Naive thymus-derived CD4-positive, alpha-beta T cell (primary cell): Measurements from ENCODE around the gene IPP. TPM values are rescaled to one million over a fixed set of nuclear protein-coding genes. Genes with fewer than 3 reads are reported as not detected.

Source experiments
- ATAC-seq: fragments of 150-1000 bp; cut with Tn5 transposase; 2 replicates; pipeline ENCODE4 v1.10.0; 2021; ENCODE audit warnings: mild to moderate bottlenecking, moderate library complexity
- CTCF ChIA-PET: fragments of 350-600 bp; sonication (Branson Sonifier 250); formaldehyde crosslinking; loops from one replicate; lab custom pipeline; 2021; ENCODE audit warnings: antibody characterized with exemption; lab: Charles Lee
- POLR2A ChIA-PET: fragments of 350-600 bp; sonication (Branson Sonifier 250); formaldehyde crosslinking; loops from one replicate; lab custom pipeline; 2021; ENCODE audit warnings: antibody characterized with exemption, inconsistent platforms; lab: Charles Lee
- DNase-seq, 9 donors: peaks; one replicate each; pipeline versions ENCODE4 v3.0.0 to v3.0.0-alpha.2; 2020 to 2022; ENCODE audit warnings: mixed read lengths in 1 of 9
- H3K27ac ChIP-seq: one replicate; pipeline ENCODE4 v1.7.0; 2013; ENCODE audit warnings: mild to moderate bottlenecking, low read depth, low read length, moderate library complexity
- H3K27me3 ChIP-seq, 2 donors: one replicate each; pipeline ENCODE4 v1.7.0; 2013; ENCODE audit warnings: low read length in 2 of 2, mild to moderate bottlenecking in 2 of 2, moderate library complexity in 2 of 2; ENCODE audit not compliant: control insufficient read depth in 2 of 2, insufficient read depth in 2 of 2
- H3K36me3 ChIP-seq, 3 experiments: 1 replicate in 2 of 3; 2 replicates in 1 of 3; pipeline ENCODE4 v1.7.0; 2013; ENCODE audit warnings: low read length in 3 of 3, mild to moderate bottlenecking in 3 of 3, moderate library complexity in 1 of 3; ENCODE audit not compliant: insufficient read depth in 3 of 3, control insufficient read depth in 2 of 3
- H3K4me1 ChIP-seq, 2 donors: one replicate each; pipeline ENCODE4 v1.7.0; 2013; ENCODE audit warnings: low read length in 2 of 2, mild to moderate bottlenecking in 2 of 2, moderate library complexity in 1 of 2; ENCODE audit not compliant: control insufficient read depth in 2 of 2, insufficient read depth in 2 of 2
- H3K4me3 ChIP-seq: 2 replicates; pipeline ENCODE4 v1.7.0; 2013; ENCODE audit warnings: mild to moderate bottlenecking, low read length
- H3K9me3 ChIP-seq, 3 experiments: 1 replicate in 2 of 3; 2 replicates in 1 of 3; pipeline ENCODE4 v1.7.0; 2013; ENCODE audit warnings: low read length in 3 of 3; ENCODE audit not compliant: control insufficient read depth in 2 of 3
- H3K27ac Mint-ChIP-seq, 9 donors: one replicate each; pipeline ENCODE4 v1.8.0; 2020 to 2022; ENCODE audit warnings: mixed read lengths in 9 of 9, mild to moderate bottlenecking in 8 of 9, moderate library complexity in 5 of 9, inconsistent platforms in 2 of 9
- H3K27me3 Mint-ChIP-seq, 5 donors: one replicate each; pipeline ENCODE4 v1.8.0; 2021 to 2022; ENCODE audit warnings: mixed read lengths in 5 of 5, mild to moderate bottlenecking in 1 of 5
- H3K36me3 Mint-ChIP-seq, 5 donors: one replicate each; pipeline ENCODE4 v1.8.0; 2020 to 2022; ENCODE audit warnings: mixed read lengths in 5 of 5, mild to moderate bottlenecking in 3 of 5, inconsistent platforms in 1 of 5
- H3K4me1 Mint-ChIP-seq, 7 donors: one replicate each; pipeline ENCODE4 v1.8.0; 2020 to 2022; ENCODE audit warnings: mixed read lengths in 7 of 7, mild to moderate bottlenecking in 3 of 7, inconsistent platforms in 1 of 7
- H3K4me3 Mint-ChIP-seq, 10 donors: one replicate each; pipeline ENCODE4 v1.8.0; 2020 to 2022; ENCODE audit warnings: mild to moderate bottlenecking in 10 of 10, mixed read lengths in 10 of 10, moderate library complexity in 6 of 10, inconsistent platforms in 2 of 10
- H3K9me3 Mint-ChIP-seq, 11 donors: one replicate each; pipeline ENCODE4 v1.8.0; 2020 to 2022; ENCODE audit warnings: mixed read lengths in 11 of 11, mild to moderate bottlenecking in 4 of 11, inconsistent platforms in 1 of 11, moderate library complexity in 1 of 11
- intact Hi-C, 2 donors: fragments of 100-400 bp; cut with micrococcal nuclease; formaldehyde crosslinking; loops; one replicate each; pipeline ENCODE4 v1.15.1; 2023
- polyA plus RNA-seq, 2 donors: library from polyadenylated mRNA; unstranded; fragments of 300-500 nt; fragmentation: Illumina TruSeq; gene quantifications; one replicate each; pipeline ENCODE4 v1.2.3, GENCODE V29; 2021
- total RNA-seq, 6 experiments: library from RNA in 5 of 6; stranded (reverse) in 5 of 6; gene quantifications; 1 replicate in 5 of 6; 2 replicates in 1 of 6; pipeline ENCODE4 v1.2.3 and lab custom pipeline; 2021 to 2026

IPP gene
- total and polyA plus RNA-seq, 7 experiments from 2014 or later = 9.1 to 19.8 (median 12.5) TPM

GRCh38 chr1:45787905-45788304 lies 37.5 kb upstream of the IPP start:
- Histone ChIP-seq H3K36me3 (no peaks in the 10 kb centered on the region), H3K9me3 (no peaks in the 10 kb centered on the region), H3K4me1 (peaks cover 12 to 15% of the 10 kb centered on the region in 2 donors), H3K27ac (no peak overlapping the region), H3K4me3 (no peak overlapping the region), H3K27me3 (no peaks in the 10 kb centered on the region)
- ChIA-PET POLR2A (interaction anchor here (0.6 kb wide), 1 partner anchor 944 kb away, joined by 4 read pairs; no protein-coding TSS in a partner anchor), CTCF (no interaction called here)
- H3K27ac Mint-ChIP-seq = no peak overlapping the region
- peaks cover 0 to 51% (median 10%) of the 10 kb centered on the region in 5 donors for H3K27me3 Mint-ChIP-seq
- peaks cover 17 to 26% (median 22%) of the 10 kb centered on the region in 7 donors for H3K4me1 Mint-ChIP-seq
- intact Hi-C loops = no loop called here
- no peak for ATAC-seq
- peaks cover 0 to 2% (median 0%) of the 10 kb centered on the region in 11 donors for H3K9me3 Mint-ChIP-seq
- peaks cover 0 to 1% (median 0%) of the 10 kb centered on the region in 5 donors for H3K36me3 Mint-ChIP-seq
- no peak overlapping the region for H3K4me3 Mint-ChIP-seq
- no peak for DNase-seq

GRCh38 chr1:45785583-45785982 lies 35.1 kb upstream of the IPP start:
- H3K36me3 ChIP-seq = no peaks in the 10 kb centered on the region
- peak in 7 of 9 donors; percentile 15 to 42 (median 34) for DNase-seq
- POLR2A ChIA-PET = interaction anchor here (0.6 to 0.7 kb wide), 2 partner anchors 90 to 1105 kb away, joined by 3 read pairs; no protein-coding TSS in a partner anchor
- peaks cover 12 to 15% of the 10 kb centered on the region in 2 donors for H3K4me1 ChIP-seq
- H3K4me1 Mint-ChIP-seq = peaks cover 17 to 26% (median 23%) of the 10 kb centered on the region in 7 donors
- H3K27ac Mint-ChIP-seq = peak overlapping the region in 3 of 9 donors; percentile 14 to 76 (median 20)
- CTCF ChIA-PET = no interaction called here
- H3K27ac ChIP-seq = no peak overlapping the region
- H3K9me3 ChIP-seq = no peaks in the 10 kb centered on the region
- intact Hi-C loops = loop anchor here in 1 of 2 donors (2.0 kb wide), 1 partner anchor 17 kb away; the partner anchor contains the start of gene MAST2
- peaks cover 0 to 49% (median 10%) of the 10 kb centered on the region in 5 donors for H3K27me3 Mint-ChIP-seq
- peak overlapping the region; percentile 79 to 92 (median 84) for H3K4me3 Mint-ChIP-seq
- H3K9me3 Mint-ChIP-seq = peaks cover 0 to 2% (median 0%) of the 10 kb centered on the region in 11 donors
- H3K27me3 ChIP-seq = no peaks in the 10 kb centered on the region
- peaks cover 0 to 1% (median 0%) of the 10 kb centered on the region in 5 donors for H3K36me3 Mint-ChIP-seq
- peak; percentile 85 for ATAC-seq
- peak overlapping the region; percentile 31 for H3K4me3 ChIP-seq

GRCh38 chr1:45775794-45776193 lies 25.3 kb upstream of the IPP start:
- H3K4me3 Mint-ChIP-seq = no peak overlapping the region
- Histone ChIP-seq H3K4me1 (no peaks in the 10 kb centered on the region), H3K36me3 (no peaks in the 10 kb centered on the region), H3K27me3 (no peaks in the 10 kb centered on the region), H3K4me3 (no peak overlapping the region), H3K27ac (no peak overlapping the region), H3K9me3 (no peaks in the 10 kb centered on the region)
- intact Hi-C loops = no loop called here
- H3K36me3 Mint-ChIP-seq = no peaks in the 10 kb centered on the region
- peaks cover 0 to 10% (median 0%) of the 10 kb centered on the region in 5 donors for H3K27me3 Mint-ChIP-seq
- CTCF ChIA-PET = interaction anchor here (0.7 kb wide), 1 partner anchor 941 kb away, joined by 3 read pairs; no protein-coding TSS in a partner anchor
- no peak for DNase-seq
- no peak overlapping the region for H3K27ac Mint-ChIP-seq
- POLR2A ChIA-PET = no interaction called here
- ATAC-seq = no peak
- peaks cover 0 to 5% (median 0%) of the 10 kb centered on the region in 7 donors for H3K4me1 Mint-ChIP-seq
- no peaks in the 10 kb centered on the region for H3K9me3 Mint-ChIP-seq

- ChIA-PET POLR2A (no interaction called here), CTCF (no interaction called here)
- Mint-ChIP-seq H3K4me3 (no peak overlapping the region), H3K36me3 (no peaks in the 10 kb centered on the region), H3K27me3 (no peaks in the 10 kb centered on the region), H3K27ac (no peak overlapping the region), H3K9me3 (no peaks in the 10 kb centered on the region), H3K4me1 (peaks cover 0 to 5% (median 0%) of the 10 kb centered on the region in 7 donors)
- Histone ChIP-seq H3K27me3 (no peaks in the 10 kb centered on the region), H3K4me3 (no peak overlapping the region), H3K36me3 (no peaks in the 10 kb centered on the region), H3K4me1 (no peaks in the 10 kb centered on the region), H3K9me3 (no peaks in the 10 kb centered on the region), H3K27ac (no peak overlapping the region)
- DNase-seq = no peak
- intact Hi-C loops = no loop called here
- no peak for ATAC-seq
Measured at GRCh38 chr1:45772971-45773370, 22.5 kb upstream of the IPP start.

GRCh38 chr1:45769261-45769932 lies 18.9 kb upstream of the IPP start:
- H3K27me3 Mint-ChIP-seq = no peaks in the 10 kb centered on the region
- peak overlapping the region in 1 of 9 donors; percentile 21 for H3K27ac Mint-ChIP-seq
- ChIA-PET POLR2A (no interaction called here), CTCF (interaction anchor here (0.6 kb wide), 1 partner anchor 78 kb away, joined by 8 read pairs; no protein-coding TSS in a partner anchor)
- no peak for ATAC-seq
- Histone ChIP-seq H3K4me3 (no peak overlapping the region), H3K4me1 (no peaks in the 10 kb centered on the region), H3K27ac (no peak overlapping the region), H3K36me3 (no peaks in the 10 kb centered on the region), H3K27me3 (no peaks in the 10 kb centered on the region), H3K9me3 (no peaks in the 10 kb centered on the region)
- no peaks in the 10 kb centered on the region for H3K36me3 Mint-ChIP-seq
- intact Hi-C loops = no loop called here
- H3K9me3 Mint-ChIP-seq = no peaks in the 10 kb centered on the region
- no peak overlapping the region for H3K4me3 Mint-ChIP-seq
- no peak for DNase-seq
- peaks cover 0 to 5% (median 0%) of the 10 kb centered on the region in 7 donors for H3K4me1 Mint-ChIP-seq

- peaks cover 0 to 14% (median 0%) of the 10 kb centered on the region in 5 donors for H3K27me3 Mint-ChIP-seq
- no peaks in the 10 kb centered on the region for H3K4me1 ChIP-seq
- H3K9me3 Mint-ChIP-seq = no peaks in the 10 kb centered on the region
- ATAC-seq (no peak), DNase-seq (no peak)
- no peak overlapping the region for H3K27ac ChIP-seq
- H3K27ac Mint-ChIP-seq = no peak overlapping the region
- CTCF ChIA-PET = no interaction called here
- intact Hi-C loops = no loop called here
- H3K9me3 ChIP-seq = no peaks in the 10 kb centered on the region
- no peaks in the 10 kb centered on the region for H3K4me1 Mint-ChIP-seq
- no peak overlapping the region for H3K4me3 Mint-ChIP-seq
- no peaks in the 10 kb centered on the region for H3K36me3 Mint-ChIP-seq
- POLR2A ChIA-PET = no interaction called here
- H3K27me3 ChIP-seq = no peaks in the 10 kb centered on the region
- H3K4me3 ChIP-seq = no peak overlapping the region
- no peaks in the 10 kb centered on the region for H3K36me3 ChIP-seq
Measured at GRCh38 chr1:45767035-45767434, 16.6 kb upstream of the IPP start.
